ENCODE measurements around the gene SYT14. TPM values are rescaled to one million over a fixed set of nuclear protein-coding genes. Genes with fewer than 3 reads are reported as not detected.
"Not testable (repeated sequence)": the region's sequence is repeated elsewhere in the genome, so short reads cannot be mapped to it uniquely, and the experiment has no call there.

SYT14 gene
- total RNA-seq, 1 experiment from 2014 or later: not detected

- Histone ChIP-seq H3K4me2 (ENCODE audit: low read depth, low read length, poor library complexity, severe bottlenecking) (no peak overlapping the region), H3K9ac (ENCODE audit: low read length) (no peak overlapping the region), H2AFZ (ENCODE audit: low read length) (no peak overlapping the region), H3K36me3 (ENCODE audit: insufficient read depth, low read length) (no peaks in the 10 kb centered on the region), H4K20me1 (ENCODE audit: insufficient read depth, low read depth, low read length) (no peaks in the 10 kb centered on the region), H3K9me2 (replicated peaks; ENCODE audit: insufficient read depth, low read length) (no peaks in the 10 kb centered on the region), H3K4me1 (ENCODE audit: low read length) (no peaks in the 10 kb centered on the region), H3K79me2 (ENCODE audit: low read length) (no peaks in the 10 kb centered on the region), H3K27ac (ENCODE audit: low read length) (no peak overlapping the region), H3K27me3 (ENCODE audit: low read length) (no peaks in the 10 kb centered on the region), H3K9me3 (ENCODE audit: low read length) (no peaks in the 10 kb centered on the region), H3K4me3 (ENCODE audit: low read length) (no peak overlapping the region)
- DNase-seq: no peak
These were observed 84.0 kb downstream of the SYT14 start for GRCh38 chr1:210022044-210022443.

GRCh38 chr1:210024282-210024681 is 86.3 kb downstream of the SYT14 start:
- H3K4me3 ChIP-seq (ENCODE audit: low read length): no peak overlapping the region
- no peak overlapping the region for H2AFZ ChIP-seq (ENCODE audit: low read length)
- no peaks in the 10 kb centered on the region for H3K27me3 ChIP-seq (ENCODE audit: low read length)
- no peak overlapping the region for H3K9ac ChIP-seq (ENCODE audit: low read length)
- no peaks in the 10 kb centered on the region for H3K36me3 ChIP-seq (ENCODE audit: insufficient read depth, low read length)
- no peak overlapping the region for H3K4me2 ChIP-seq (ENCODE audit: low read depth, low read length, poor library complexity, severe bottlenecking)
- no peaks in the 10 kb centered on the region for H4K20me1 ChIP-seq (ENCODE audit: insufficient read depth, low read depth, low read length)
- no peak overlapping the region for H3K27ac ChIP-seq (ENCODE audit: low read length)
- no peaks in the 10 kb centered on the region for H3K79me2 ChIP-seq (ENCODE audit: low read length)
- no peak for DNase-seq
- no peaks in the 10 kb centered on the region for H3K9me2 ChIP-seq (replicated peaks; ENCODE audit: insufficient read depth, low read length)
- no peaks in the 10 kb centered on the region for H3K9me3 ChIP-seq (ENCODE audit: low read length)
- H3K4me1 ChIP-seq (ENCODE audit: low read length): no peaks in the 10 kb centered on the region

GRCh38 chr1:210024996-210025395 is 87.0 kb downstream of the SYT14 start:
- Histone ChIP-seq H3K27ac (ENCODE audit: low read length) (no peak overlapping the region), H2AFZ (ENCODE audit: low read length) (no peak overlapping the region), H3K36me3 (ENCODE audit: insufficient read depth, low read length) (no peaks in the 10 kb centered on the region), H3K9me2 (replicated peaks; ENCODE audit: insufficient read depth, low read length) (no peaks in the 10 kb centered on the region), H3K4me1 (ENCODE audit: low read length) (no peaks in the 10 kb centered on the region), H3K9me3 (ENCODE audit: low read length) (no peaks in the 10 kb centered on the region), H3K27me3 (ENCODE audit: low read length) (no peaks in the 10 kb centered on the region), H4K20me1 (ENCODE audit: insufficient read depth, low read depth, low read length) (no peaks in the 10 kb centered on the region), H3K9ac (ENCODE audit: low read length) (no peak overlapping the region), H3K79me2 (ENCODE audit: low read length) (no peaks in the 10 kb centered on the region), H3K4me2 (ENCODE audit: low read depth, low read length, poor library complexity, severe bottlenecking) (no peak overlapping the region), H3K4me3 (ENCODE audit: low read length) (no peak overlapping the region)
- no peak for DNase-seq

- Histone ChIP-seq H3K9me3 (ENCODE audit: low read length) (no peaks in the 10 kb centered on the region), H3K36me3 (ENCODE audit: insufficient read depth, low read length) (no peaks in the 10 kb centered on the region), H2AFZ (ENCODE audit: low read length) (no peak overlapping the region), H4K20me1 (ENCODE audit: insufficient read depth, low read depth, low read length) (no peaks in the 10 kb centered on the region), H3K27me3 (ENCODE audit: low read length) (no peaks in the 10 kb centered on the region), H3K4me3 (ENCODE audit: low read length) (no peak overlapping the region), H3K4me1 (ENCODE audit: low read length) (no peaks in the 10 kb centered on the region), H3K9me2 (replicated peaks; ENCODE audit: insufficient read depth, low read length) (no peaks in the 10 kb centered on the region), H3K4me2 (ENCODE audit: low read depth, low read length, poor library complexity, severe bottlenecking) (no peak overlapping the region), H3K9ac (ENCODE audit: low read length) (no peak overlapping the region), H3K79me2 (ENCODE audit: low read length) (no peaks in the 10 kb centered on the region), H3K27ac (ENCODE audit: low read length) (no peak overlapping the region)
- no peak for DNase-seq
These were observed 87.9 kb downstream of the SYT14 start for GRCh38 chr1:210025870-210026269.

GRCh38 chr1:210027994-210028393 is 90.0 kb downstream of the SYT14 start:
- no peak overlapping the region for H3K9ac ChIP-seq (ENCODE audit: low read length)
- no peaks in the 10 kb centered on the region for H4K20me1 ChIP-seq (ENCODE audit: insufficient read depth, low read depth, low read length)
- no peaks in the 10 kb centered on the region for H3K36me3 ChIP-seq (ENCODE audit: insufficient read depth, low read length)
- H3K79me2 ChIP-seq (ENCODE audit: low read length): no peaks in the 10 kb centered on the region
- H3K9me3 ChIP-seq (ENCODE audit: low read length): no peaks in the 10 kb centered on the region
- DNase-seq: no peak
- no peak overlapping the region for H3K4me3 ChIP-seq (ENCODE audit: low read length)
- H2AFZ ChIP-seq (ENCODE audit: low read length): no peak overlapping the region
- no peaks in the 10 kb centered on the region for H3K4me1 ChIP-seq (ENCODE audit: low read length)
- H3K27ac ChIP-seq (ENCODE audit: low read length): no peak overlapping the region
- H3K27me3 ChIP-seq (ENCODE audit: low read length): no peaks in the 10 kb centered on the region
- H3K4me2 ChIP-seq (ENCODE audit: low read depth, low read length, poor library complexity, severe bottlenecking): no peak overlapping the region
- H3K9me2 ChIP-seq (replicated peaks; ENCODE audit: insufficient read depth, low read length): no peaks in the 10 kb centered on the region

- Histone ChIP-seq H4K20me1 (ENCODE audit: insufficient read depth, low read depth, low read length) (no peaks in the 10 kb centered on the region), H3K27ac (ENCODE audit: low read length) (no peak overlapping the region), H2AFZ (ENCODE audit: low read length) (no peak overlapping the region), H3K4me2 (ENCODE audit: low read depth, low read length, poor library complexity, severe bottlenecking) (no peak overlapping the region), H3K27me3 (ENCODE audit: low read length) (no peaks in the 10 kb centered on the region), H3K9ac (ENCODE audit: low read length) (no peak overlapping the region), H3K4me3 (ENCODE audit: low read length) (no peak overlapping the region), H3K9me3 (ENCODE audit: low read length) (no peaks in the 10 kb centered on the region), H3K4me1 (ENCODE audit: low read length) (no peaks in the 10 kb centered on the region), H3K79me2 (ENCODE audit: low read length) (no peaks in the 10 kb centered on the region), H3K36me3 (ENCODE audit: insufficient read depth, low read length) (no peaks in the 10 kb centered on the region), H3K9me2 (replicated peaks; ENCODE audit: insufficient read depth, low read length) (no peaks in the 10 kb centered on the region)
- DNase-seq: no peak
These were observed 93.5 kb downstream of the SYT14 start for GRCh38 chr1:210031473-210031872.

- Histone ChIP-seq H3K9me3 (ENCODE audit: low read length) (no peaks in the 10 kb centered on the region; the same call in 1 of the 2 replicates), H3K79me2 (ENCODE audit: low read length) (no peaks in the 10 kb centered on the region), H3K9me2 (replicated peaks; ENCODE audit: insufficient read depth, low read length) (no peaks in the 10 kb centered on the region), H3K27me3 (ENCODE audit: low read length) (0 out of 2 replicates have a peak, but pooled peaks cover 2% of the 10 kb centered on the region), H3K9ac (ENCODE audit: low read length) (no peak overlapping the region), H3K4me3 (ENCODE audit: low read length) (no peak overlapping the region), H4K20me1 (ENCODE audit: insufficient read depth, low read depth, low read length) (no peaks in the 10 kb centered on the region), H3K27ac (ENCODE audit: low read length) (no peak overlapping the region), H3K4me1 (ENCODE audit: low read length) (no peaks in the 10 kb centered on the region), H3K36me3 (ENCODE audit: insufficient read depth, low read length) (no peaks in the 10 kb centered on the region), H2AFZ (ENCODE audit: low read length) (no peak overlapping the region), H3K4me2 (ENCODE audit: low read depth, low read length, poor library complexity, severe bottlenecking) (no peak overlapping the region)
- DNase-seq: no peak
These were observed 105.0 kb downstream of the SYT14 start for GRCh38 chr1:210043058-210043457.

GRCh38 chr1:210049616-210050015 is 111.6 kb downstream of the SYT14 start:
- no peak overlapping the region for H2AFZ ChIP-seq (ENCODE audit: low read length)
- no peak overlapping the region for H3K4me3 ChIP-seq (ENCODE audit: low read length)
- H3K79me2 ChIP-seq (ENCODE audit: low read length): no peaks in the 10 kb centered on the region
- H3K4me1 ChIP-seq (ENCODE audit: low read length): no peaks in the 10 kb centered on the region
- no peak overlapping the region for H3K9ac ChIP-seq (ENCODE audit: low read length)
- H3K36me3 ChIP-seq (ENCODE audit: insufficient read depth, low read length): no peaks in the 10 kb centered on the region
- H3K27me3 ChIP-seq (ENCODE audit: low read length): no peaks in the 10 kb centered on the region
- H3K9me2 ChIP-seq (replicated peaks; ENCODE audit: insufficient read depth, low read length): no peaks in the 10 kb centered on the region
- H3K27ac ChIP-seq (ENCODE audit: low read length): no peak overlapping the region
- no peak overlapping the region for H3K4me2 ChIP-seq (ENCODE audit: low read depth, low read length, poor library complexity, severe bottlenecking)
- no peaks in the 10 kb centered on the region for H3K9me3 ChIP-seq (ENCODE audit: low read length)
- H4K20me1 ChIP-seq (ENCODE audit: insufficient read depth, low read depth, low read length): no peaks in the 10 kb centered on the region
- DNase-seq: no peak

- H3K27ac ChIP-seq (ENCODE audit: low read length); H2AFZ ChIP-seq (ENCODE audit: low read length); H3K79me2 ChIP-seq (ENCODE audit: low read length); H3K9me3 ChIP-seq (ENCODE audit: low read length); DNase-seq; H3K36me3 ChIP-seq (ENCODE audit: insufficient read depth, low read length); H3K27me3 ChIP-seq (ENCODE audit: low read length); H3K4me2 ChIP-seq (ENCODE audit: low read depth, low read length, poor library complexity, severe bottlenecking); H4K20me1 ChIP-seq (ENCODE audit: insufficient read depth, low read depth, low read length); H3K9ac ChIP-seq (ENCODE audit: low read length); H3K4me3 ChIP-seq (ENCODE audit: low read length); H3K4me1 ChIP-seq (ENCODE audit: low read length); H3K9me2 ChIP-seq (replicated peaks; ENCODE audit: insufficient read depth, low read length): not testable (repeated sequence)
These were observed 112.5 kb downstream of the SYT14 start for GRCh38 chr1:210050491-210050890.
